ENCODE measurements around the gene ZNF581. TPM values are rescaled to one million over a fixed set of nuclear protein-coding genes. Genes with fewer than 3 reads are reported as not detected.

The ZNF581 gene
- total RNA-seq, 1 experiment from 2014 or later = 29.5 TPM

- no peak for DNase-seq (ENCODE audit: low read depth)
These were observed 18.5 kb upstream of the ZNF581 start for GRCh38 chr19:55625004-55625326.

- DNase-seq (ENCODE audit: low read depth) = no peak
These were observed 17.1 kb upstream of the ZNF581 start for GRCh38 chr19:55626350-55626749.

- peak; percentile 79 for DNase-seq (ENCODE audit: low read depth)
These were observed 11.0 kb upstream of the ZNF581 start for GRCh38 chr19:55632463-55632834.

- no peak for DNase-seq (ENCODE audit: low read depth)
These were observed 9.6 kb upstream of the ZNF581 start for GRCh38 chr19:55633861-55634260.

GRCh38 chr19:55635334-55635717, 8.1 kb upstream of the ZNF581 start:
- no peak for DNase-seq (ENCODE audit: low read depth)

- DNase-seq (ENCODE audit: low read depth) = no peak
These were observed 7.5 kb upstream of the ZNF581 start for GRCh38 chr19:55635856-55636440.

GRCh38 chr19:55636723-55637122, 6.7 kb upstream of the ZNF581 start:
- DNase-seq (ENCODE audit: low read depth) = no peak

GRCh38 chr19:55637534-55637933, 5.9 kb upstream of the ZNF581 start:
- DNase-seq (ENCODE audit: low read depth) = no peak

DNA sequence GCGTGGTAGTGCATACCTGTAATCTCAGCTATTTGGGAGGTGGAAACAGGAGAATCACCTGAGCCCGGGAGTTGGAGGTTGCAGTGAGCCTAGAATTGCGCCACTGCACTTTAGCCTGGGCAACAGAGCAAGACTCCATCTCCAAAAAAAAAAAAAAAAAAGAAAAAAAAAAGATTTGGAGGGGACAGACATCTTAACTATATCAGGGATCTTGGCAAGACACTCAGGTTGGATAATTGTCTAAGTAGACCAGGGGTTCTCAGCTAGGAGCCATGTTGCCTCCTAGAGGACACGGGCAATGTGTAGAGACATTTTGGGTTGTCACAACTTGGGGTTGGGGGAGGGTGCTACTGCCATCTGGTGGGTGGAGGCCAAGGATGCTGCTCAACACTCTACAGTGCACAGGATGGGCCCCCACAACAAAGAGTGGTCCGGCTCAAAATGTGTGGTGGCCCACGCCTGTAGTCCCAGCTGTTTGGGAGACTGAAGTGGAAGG, 4.5 kb upstream of the ZNF581 start:
- DNase-seq (ENCODE audit: low read depth) = no peak

- DNase-seq (ENCODE audit: low read depth) = no peak
These were observed 3.3 kb upstream of the ZNF581 start for GRCh38 chr19:55640043-55640576.

- peak; percentile 60 for DNase-seq (ENCODE audit: low read depth)
These were observed 2.6 kb upstream of the ZNF581 start, which contains the start of gene ZNF580 for GRCh38 chr19:55640577-55641425. ZNF580 (plus strand) TSS chr19:55641002; CDS start chr19:55642509, 1,507 bp downstream.

GRCh38 chr19:55641426-55642152, 1.9 kb upstream of the ZNF581 start:
- no peak for DNase-seq (ENCODE audit: low read depth)

DNA sequence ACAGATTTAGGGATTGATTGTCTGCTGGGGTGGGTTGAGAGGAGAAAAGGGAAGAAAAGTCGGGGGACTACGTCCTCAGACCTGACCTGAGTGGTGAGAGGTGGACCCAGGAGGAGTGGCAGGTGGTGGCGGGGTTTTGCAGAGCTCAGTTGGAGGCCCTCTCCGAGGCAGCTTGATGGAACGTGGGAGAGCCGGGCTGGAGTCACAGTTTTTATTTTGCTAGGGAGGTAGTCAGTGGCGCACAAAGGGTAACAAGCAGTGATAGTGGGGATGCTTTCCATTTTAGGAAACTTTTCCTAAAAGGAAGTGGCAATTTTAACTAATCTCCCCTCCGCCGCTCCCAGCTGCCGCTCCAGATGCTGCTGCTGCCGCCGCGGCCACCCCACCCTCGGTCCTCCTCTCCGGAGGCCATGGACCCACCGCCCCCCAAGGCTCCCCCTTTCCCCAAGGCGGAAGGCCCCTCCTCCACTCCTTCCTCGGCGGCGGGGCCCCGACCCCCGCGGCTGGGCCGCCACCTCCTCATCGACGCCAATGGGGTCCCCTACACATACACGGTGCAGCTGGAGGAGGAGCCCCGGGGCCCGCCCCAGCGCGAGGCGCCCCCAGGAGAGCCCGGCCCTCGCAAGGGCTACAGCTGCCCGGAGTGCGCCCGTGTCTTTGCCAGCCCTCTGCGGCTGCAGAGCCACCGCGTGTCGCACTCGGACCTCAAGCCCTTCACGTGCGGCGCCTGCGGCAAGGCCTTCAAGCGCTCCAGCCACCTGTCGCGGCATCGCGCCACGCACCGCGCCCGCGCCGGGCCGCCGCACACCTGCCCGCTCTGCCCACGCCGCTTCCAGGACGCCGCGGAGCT, 1.1 kb upstream of the ZNF581 start:
- DNase-seq (ENCODE audit: low read depth) = no peak

DNA sequence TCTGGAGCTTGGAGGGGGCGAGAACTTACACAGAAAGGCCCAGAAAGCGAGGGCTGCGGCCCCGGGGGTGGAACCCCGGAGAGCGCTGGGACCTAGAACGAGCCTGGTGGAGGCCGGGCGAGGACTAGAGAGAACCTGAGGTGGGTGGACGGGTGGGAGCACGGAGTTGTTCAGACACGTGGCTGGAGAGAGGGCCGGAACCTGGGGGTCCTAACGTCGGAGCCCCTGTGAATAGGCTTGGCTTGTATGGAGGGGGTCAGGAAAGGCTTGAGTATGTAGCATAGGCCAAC, 383 bp downstream of the ZNF581 start:
- no peak for DNase-seq (ENCODE audit: low read depth)

GRCh38 chr19:55644191-55644833, 863 bp downstream of the ZNF581 start:
- DNase-seq (ENCODE audit: low read depth) = no peak

DNA sequence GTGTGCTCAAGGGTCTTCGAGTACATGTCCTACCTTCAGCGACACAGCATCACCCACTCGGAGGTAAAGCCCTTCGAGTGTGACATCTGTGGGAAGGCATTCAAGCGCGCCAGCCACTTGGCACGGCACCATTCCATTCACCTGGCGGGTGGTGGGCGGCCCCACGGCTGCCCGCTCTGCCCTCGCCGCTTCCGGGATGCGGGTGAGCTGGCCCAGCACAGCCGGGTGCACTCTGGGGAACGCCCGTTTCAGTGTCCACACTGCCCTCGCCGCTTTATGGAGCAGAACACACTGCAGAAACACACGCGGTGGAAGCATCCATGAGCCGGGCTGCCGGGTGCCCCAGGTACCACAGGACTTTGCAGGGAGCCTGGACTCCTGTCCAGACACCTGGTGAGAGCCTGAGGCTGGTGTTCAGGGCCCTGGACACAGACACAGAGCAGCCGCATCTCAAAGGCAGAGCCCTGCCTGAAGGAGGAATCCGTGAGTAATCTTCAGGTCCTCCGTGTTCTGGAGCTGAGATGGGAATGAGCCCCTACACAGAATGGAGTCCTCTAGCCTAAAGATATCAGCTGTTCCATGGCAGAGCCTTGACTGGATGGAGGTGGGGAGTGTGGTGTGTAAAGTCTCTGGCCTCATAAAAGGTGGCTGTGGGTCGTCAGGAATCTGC, 1.5 kb downstream of the ZNF581 start:
- DNase-seq (ENCODE audit: low read depth) = no peak

DNA sequence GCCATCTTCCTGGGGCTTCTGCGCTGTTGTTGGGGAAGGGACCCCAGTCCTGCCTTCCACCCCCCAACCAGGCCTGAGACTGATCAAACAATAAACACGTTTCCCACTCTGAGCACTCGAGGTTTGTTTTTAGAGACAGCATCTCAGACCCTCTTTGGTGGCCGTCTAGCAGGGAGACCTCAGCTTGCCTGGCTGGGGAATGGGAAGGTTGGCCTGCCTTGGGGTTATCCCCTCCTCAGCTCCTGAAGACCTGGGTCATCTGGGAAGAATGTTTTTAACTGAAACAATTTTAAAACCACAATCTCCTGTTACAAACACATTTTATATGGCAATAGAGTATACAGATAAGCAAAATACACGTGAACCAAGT, 2.0 kb downstream of the ZNF581 start:
- no peak for DNase-seq (ENCODE audit: low read depth)

- DNase-seq (ENCODE audit: low read depth) = no peak
These were observed 3.7 kb downstream of the ZNF581 start for GRCh38 chr19:55646889-55647731.
